ENCODE measurements around the gene CCDC80. TPM values are rescaled to one million over a fixed set of nuclear protein-coding genes. Genes with fewer than 3 reads are reported as not detected.

CCDC80 gene
- total RNA-seq, 4 donors from 2014 or later: 42.9 to 278 (median 225) TPM

- DNase-seq (ENCODE audit: low spot score) (peak; percentile 99), ATAC-seq (ENCODE audit: low FRiP score) (peak; percentile 97)
- TF ChIP-seq, protein P1, sequence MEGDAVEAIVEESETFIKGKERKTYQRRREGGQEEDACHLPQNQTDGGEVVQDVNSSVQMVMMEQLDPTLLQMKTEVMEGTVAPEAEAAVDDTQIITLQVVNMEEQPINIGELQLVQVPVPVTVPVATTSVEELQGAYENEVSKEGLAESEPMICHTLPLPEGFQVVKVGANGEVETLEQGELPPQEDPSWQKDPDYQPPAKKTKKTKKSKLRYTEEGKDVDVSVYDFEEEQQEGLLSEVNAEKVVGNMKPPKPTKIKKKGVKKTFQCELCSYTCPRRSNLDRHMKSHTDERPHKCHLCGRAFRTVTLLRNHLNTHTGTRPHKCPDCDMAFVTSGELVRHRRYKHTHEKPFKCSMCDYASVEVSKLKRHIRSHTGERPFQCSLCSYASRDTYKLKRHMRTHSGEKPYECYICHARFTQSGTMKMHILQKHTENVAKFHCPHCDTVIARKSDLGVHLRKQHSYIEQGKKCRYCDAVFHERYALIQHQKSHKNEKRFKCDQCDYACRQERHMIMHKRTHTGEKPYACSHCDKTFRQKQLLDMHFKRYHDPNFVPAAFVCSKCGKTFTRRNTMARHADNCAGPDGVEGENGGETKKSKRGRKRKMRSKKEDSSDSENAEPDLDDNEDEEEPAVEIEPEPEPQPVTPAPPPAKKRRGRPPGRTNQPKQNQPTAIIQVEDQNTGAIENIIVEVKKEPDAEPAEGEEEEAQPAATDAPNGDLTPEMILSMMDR (IDR thresholded peaks at IDR 0.05): no peak
Observed at GRCh38 chr3:112561734-112562529, 79.0 kb downstream of the CCDC80 start, which contains the start of the genes ATG3 and SLC35A5. TSS of gene ATG3 (minus strand) at chr3:112561962. CDS start at chr3:112561528, 434 bp downstream. TSS of gene SLC35A5 (plus strand) at chr3:112562045. CDS start at chr3:112563404, 1,359 bp downstream.

GRCh38 chr3:112561484-112561733 lies 79.5 kb downstream of the CCDC80 start:
- DNase-seq (ENCODE audit: low spot score): no peak
- TF ChIP-seq, protein P1 (IDR thresholded peaks at IDR 0.05): no peak

GRCh38 chr3:112560721-112561483 lies 80.0 kb downstream of the CCDC80 start:
- peak; percentile 31 for DNase-seq (ENCODE audit: low spot score)
- ATAC-seq (ENCODE audit: low FRiP score): peak; percentile 57

More at GRCh38 chr3:112561484-112561733, 79.5 kb downstream of the CCDC80 start:
- ATAC-seq (ENCODE audit: low FRiP score): peak; percentile 60

GRCh38 chr3:112560307-112560706 lies 80.6 kb downstream of the CCDC80 start:
- DNase-seq (ENCODE audit: low spot score): no peak
- ATAC-seq (ENCODE audit: low FRiP score): no peak
- TF ChIP-seq, protein P1 (IDR thresholded peaks at IDR 0.05): no peak

More at GRCh38 chr3:112560721-112561483, 80.0 kb downstream of the CCDC80 start:
- TF ChIP-seq, protein P1 (IDR thresholded peaks at IDR 0.05): no peak

DNA sequence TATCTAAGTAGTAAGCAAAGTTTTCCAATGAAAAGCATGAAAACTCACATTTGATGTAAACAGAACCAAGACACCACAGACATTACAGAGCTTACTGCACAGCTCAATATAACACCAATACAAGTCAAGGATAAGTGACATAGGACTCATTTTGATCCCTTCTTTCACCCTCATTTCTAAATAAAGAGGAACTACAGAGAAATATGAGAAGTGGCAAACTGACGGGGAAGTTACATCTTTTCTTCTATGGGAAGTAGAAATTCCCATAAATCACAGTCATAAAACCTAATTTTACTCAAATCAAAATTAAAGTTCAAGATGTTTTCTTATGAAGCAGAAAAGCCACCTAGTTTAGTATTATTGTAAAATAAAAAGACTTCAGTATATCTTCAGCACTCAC lies 83.0 kb downstream of the CCDC80 start:
- TF ChIP-seq, protein P1 (IDR thresholded peaks at IDR 0.05): no peak
- no peak for ATAC-seq (ENCODE audit: low FRiP score)
- DNase-seq (ENCODE audit: low spot score): no peak

DNA sequence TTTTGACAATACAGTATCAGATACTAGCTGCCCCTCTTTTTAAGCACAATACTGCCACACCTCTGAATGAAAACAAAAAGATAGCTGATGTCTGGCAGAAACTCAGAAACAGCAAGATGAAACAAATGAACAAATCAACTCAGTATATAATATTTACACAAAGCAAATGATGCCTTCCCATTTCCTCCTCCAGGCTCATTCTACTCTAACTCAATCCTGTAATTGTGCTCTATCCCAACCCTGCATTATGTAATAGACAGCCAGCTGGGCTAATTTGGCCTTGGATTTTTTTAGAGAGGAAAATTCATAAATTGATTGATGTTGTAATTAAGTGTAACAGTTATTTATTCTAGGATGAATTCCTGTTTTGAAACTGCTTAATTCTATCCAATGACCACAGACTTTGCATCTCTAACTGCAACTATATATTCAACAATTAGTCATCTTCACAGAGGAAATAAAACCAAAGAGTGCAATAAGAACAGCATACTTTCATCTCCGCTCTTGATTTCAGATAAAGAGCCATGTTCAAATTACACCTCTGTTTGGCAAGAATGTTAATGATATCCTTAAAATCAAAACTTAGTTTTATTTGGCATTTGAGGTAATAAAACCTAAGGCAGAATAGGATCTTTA lies 85.3 kb downstream of the CCDC80 start:
- no peak for ATAC-seq (ENCODE audit: low FRiP score)
- no peak for DNase-seq (ENCODE audit: low spot score)
- TF ChIP-seq, protein P1 (IDR thresholded peaks at IDR 0.05): no peak

Data from omental fat pad (tissue), 4 donors.